ENCODE data around the gene MISP. TPM values are rescaled to one million over a fixed set of nuclear protein-coding genes. Genes with fewer than 3 reads are reported as not detected.
"Not testable (repeated sequence)": the region's sequence is repeated elsewhere in the genome, so short reads cannot be mapped to it uniquely, and the experiment has no call there.

MISP gene
- total RNA-seq, 1 experiment from 2014 or later, result 5.8 TPM

- intact Hi-C loops (cut with micrococcal nuclease; ENCODE audit: unreplicated experiment), result no loop called here
- Histone ChIP-seq H3K4me3 (ENCODE audit: low read depth in 2 of 2, low read length in 2 of 2) (no peak overlapping the region), H3K9me3 (ENCODE audit: control insufficient read depth, insufficient read depth, low read depth, low read length) (no peaks in the 10 kb centered on the region), H3K4me1 (ENCODE audit: control insufficient read depth, insufficient read depth, low read length) (no peaks in the 10 kb centered on the region; the same call in 1 of the 2 replicates), H3K36me3 (ENCODE audit: control insufficient read depth, insufficient read depth, low read length) (no peaks in the 10 kb centered on the region), H3K27me3 (ENCODE audit: control insufficient read depth, insufficient read depth, low read length) (no peaks in the 10 kb centered on the region), H3K27ac (ENCODE audit: low read length) (no peak overlapping the region)
- ATAC-seq (peak; percentile 31; the same call in 1 of the 2 replicates), DNase-seq (ENCODE audit: low read depth, low spot score) (no peak)
- ChIA-PET CTCF (interaction anchor here (0.6 kb wide), 1 partner anchor 172 kb away, joined by 7 read pairs; no protein-coding TSS in a partner anchor), POLR2A (no interaction called here)
- no TSS peak for BruUV-seq (replicated peaks)
- in situ Hi-C loops (cut with HindIII; ENCODE audit: low pct_unique_long_range_greater_than_20kb, low sequenced_read_pairs), result no loop called here
- TF ChIP-seq POLR2AphosphoS5 (IDR thresholded peaks at IDR 0.05; ENCODE audit: low read depth, low read length) (no peak), SIN3A (IDR thresholded peaks at IDR 0.05; ENCODE audit: borderline replicate concordance, insufficient read depth, low read depth, low read length) (no peak), TCF7L2 (IDR thresholded peaks at IDR 0.05; ENCODE audit: low read depth, low read length) (no peak)
- TF ChIP-seq, protein P1, sequence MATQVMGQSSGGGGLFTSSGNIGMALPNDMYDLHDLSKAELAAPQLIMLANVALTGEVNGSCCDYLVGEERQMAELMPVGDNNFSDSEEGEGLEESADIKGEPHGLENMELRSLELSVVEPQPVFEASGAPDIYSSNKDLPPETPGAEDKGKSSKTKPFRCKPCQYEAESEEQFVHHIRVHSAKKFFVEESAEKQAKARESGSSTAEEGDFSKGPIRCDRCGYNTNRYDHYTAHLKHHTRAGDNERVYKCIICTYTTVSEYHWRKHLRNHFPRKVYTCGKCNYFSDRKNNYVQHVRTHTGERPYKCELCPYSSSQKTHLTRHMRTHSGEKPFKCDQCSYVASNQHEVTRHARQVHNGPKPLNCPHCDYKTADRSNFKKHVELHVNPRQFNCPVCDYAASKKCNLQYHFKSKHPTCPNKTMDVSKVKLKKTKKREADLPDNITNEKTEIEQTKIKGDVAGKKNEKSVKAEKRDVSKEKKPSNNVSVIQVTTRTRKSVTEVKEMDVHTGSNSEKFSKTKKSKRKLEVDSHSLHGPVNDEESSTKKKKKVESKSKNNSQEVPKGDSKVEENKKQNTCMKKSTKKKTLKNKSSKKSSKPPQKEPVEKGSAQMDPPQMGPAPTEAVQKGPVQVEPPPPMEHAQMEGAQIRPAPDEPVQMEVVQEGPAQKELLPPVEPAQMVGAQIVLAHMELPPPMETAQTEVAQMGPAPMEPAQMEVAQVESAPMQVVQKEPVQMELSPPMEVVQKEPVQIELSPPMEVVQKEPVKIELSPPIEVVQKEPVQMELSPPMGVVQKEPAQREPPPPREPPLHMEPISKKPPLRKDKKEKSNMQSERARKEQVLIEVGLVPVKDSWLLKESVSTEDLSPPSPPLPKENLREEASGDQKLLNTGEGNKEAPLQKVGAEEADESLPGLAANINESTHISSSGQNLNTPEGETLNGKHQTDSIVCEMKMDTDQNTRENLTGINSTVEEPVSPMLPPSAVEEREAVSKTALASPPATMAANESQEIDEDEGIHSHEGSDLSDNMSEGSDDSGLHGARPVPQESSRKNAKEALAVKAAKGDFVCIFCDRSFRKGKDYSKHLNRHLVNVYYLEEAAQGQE (IDR thresholded peaks at IDR 0.05; ENCODE audit: insufficient read depth in 1 of 2, low read depth in 2 of 2, low read length in 1 of 2), result no peak
- TF ChIP-seq, protein P2, sequence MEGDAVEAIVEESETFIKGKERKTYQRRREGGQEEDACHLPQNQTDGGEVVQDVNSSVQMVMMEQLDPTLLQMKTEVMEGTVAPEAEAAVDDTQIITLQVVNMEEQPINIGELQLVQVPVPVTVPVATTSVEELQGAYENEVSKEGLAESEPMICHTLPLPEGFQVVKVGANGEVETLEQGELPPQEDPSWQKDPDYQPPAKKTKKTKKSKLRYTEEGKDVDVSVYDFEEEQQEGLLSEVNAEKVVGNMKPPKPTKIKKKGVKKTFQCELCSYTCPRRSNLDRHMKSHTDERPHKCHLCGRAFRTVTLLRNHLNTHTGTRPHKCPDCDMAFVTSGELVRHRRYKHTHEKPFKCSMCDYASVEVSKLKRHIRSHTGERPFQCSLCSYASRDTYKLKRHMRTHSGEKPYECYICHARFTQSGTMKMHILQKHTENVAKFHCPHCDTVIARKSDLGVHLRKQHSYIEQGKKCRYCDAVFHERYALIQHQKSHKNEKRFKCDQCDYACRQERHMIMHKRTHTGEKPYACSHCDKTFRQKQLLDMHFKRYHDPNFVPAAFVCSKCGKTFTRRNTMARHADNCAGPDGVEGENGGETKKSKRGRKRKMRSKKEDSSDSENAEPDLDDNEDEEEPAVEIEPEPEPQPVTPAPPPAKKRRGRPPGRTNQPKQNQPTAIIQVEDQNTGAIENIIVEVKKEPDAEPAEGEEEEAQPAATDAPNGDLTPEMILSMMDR (IDR thresholded peaks at IDR 0.05), result no peak
Observed at GRCh38 chr19:726993-727956, 23.6 kb upstream of the MISP start.

DNA sequence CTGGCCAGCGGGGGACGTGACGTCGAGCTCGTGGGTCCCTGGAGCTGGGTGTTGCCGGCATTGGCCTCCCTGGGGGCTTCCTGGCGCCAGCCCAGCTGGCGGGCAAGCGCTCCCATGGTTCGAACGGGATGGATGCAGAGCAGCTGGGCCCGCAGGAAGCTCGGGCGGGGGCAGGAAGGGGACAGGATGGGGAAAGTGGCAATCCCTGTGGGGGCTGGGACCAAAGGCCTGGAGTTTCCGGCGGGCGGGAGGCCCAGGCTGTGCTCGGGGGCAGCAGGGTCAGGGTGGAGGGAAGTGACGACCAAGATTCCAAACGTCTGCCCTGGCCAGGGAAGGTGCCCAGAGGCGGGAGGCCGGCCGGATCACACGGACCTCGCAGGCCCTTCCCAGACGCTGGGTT lies 22.9 kb upstream of the MISP start:
- H3K27me3 ChIP-seq (ENCODE audit: control insufficient read depth, insufficient read depth, low read length), result no peaks in the 10 kb centered on the region
- ChIA-PET POLR2A (interaction anchor here (0.6 kb wide), 1 partner anchor 23 kb away, joined by 6 read pairs; no protein-coding TSS in a partner anchor), CTCF (no interaction called here)
- in situ Hi-C loops (cut with HindIII; ENCODE audit: low pct_unique_long_range_greater_than_20kb, low sequenced_read_pairs) (no loop called here), intact Hi-C loops (cut with micrococcal nuclease; ENCODE audit: unreplicated experiment) (no loop called here)
- no peak for DNase-seq (ENCODE audit: low read depth, low spot score)
- peak; percentile 35; the same call in 1 of the 2 replicates for ATAC-seq
- no peak overlapping the region for H3K4me3 ChIP-seq (ENCODE audit: low read depth in 2 of 2, low read length in 2 of 2)
- no peaks in the 10 kb centered on the region for H3K9me3 ChIP-seq (ENCODE audit: control insufficient read depth, insufficient read depth, low read depth, low read length)
- H3K36me3 ChIP-seq (ENCODE audit: control insufficient read depth, insufficient read depth, low read length), result no peaks in the 10 kb centered on the region
- no peaks in the 10 kb centered on the region; the same call in 1 of the 2 replicates for H3K4me1 ChIP-seq (ENCODE audit: control insufficient read depth, insufficient read depth, low read length)
- no TSS peak for BruUV-seq (replicated peaks)
- TF ChIP-seq TCF7L2 (IDR thresholded peaks at IDR 0.05; ENCODE audit: low read depth, low read length) (no peak), POLR2AphosphoS5 (IDR thresholded peaks at IDR 0.05; ENCODE audit: low read depth, low read length) (no peak), SIN3A (IDR thresholded peaks at IDR 0.05; ENCODE audit: borderline replicate concordance, insufficient read depth, low read depth, low read length) (no peak)
- TF ChIP-seq, protein P1 (IDR thresholded peaks at IDR 0.05; ENCODE audit: insufficient read depth in 1 of 2, low read depth in 2 of 2, low read length in 1 of 2), result no peak
- TF ChIP-seq, protein P2 (IDR thresholded peaks at IDR 0.05), result no peak
- no peak overlapping the region for H3K27ac ChIP-seq (ENCODE audit: low read length)

- H3K36me3 ChIP-seq (ENCODE audit: control insufficient read depth, insufficient read depth, low read length); H3K27me3 ChIP-seq (ENCODE audit: control insufficient read depth, insufficient read depth, low read length); intact Hi-C loops (cut with micrococcal nuclease; ENCODE audit: unreplicated experiment); H3K9me3 ChIP-seq (ENCODE audit: control insufficient read depth, insufficient read depth, low read depth, low read length); ATAC-seq; H3K27ac ChIP-seq (ENCODE audit: low read length); DNase-seq (ENCODE audit: low read depth, low spot score); H3K4me1 ChIP-seq (ENCODE audit: control insufficient read depth, insufficient read depth, low read length); in situ Hi-C loops (cut with HindIII; ENCODE audit: low pct_unique_long_range_greater_than_20kb, low sequenced_read_pairs); BruUV-seq (replicated peaks); POLR2A ChIA-PET; H3K4me3 ChIP-seq (ENCODE audit: low read depth in 2 of 2, low read length in 2 of 2): not testable (repeated sequence)
- CTCF ChIA-PET, result interaction anchor here (0.8 kb wide), 1 partner anchor 52 kb away, joined by 4 read pairs; no protein-coding TSS in a partner anchor
Observed at GRCh38 chr19:729564-729963, 21.3 kb upstream of the MISP start.

Measured in Panc1 (cell line).